Measurements from ENCODE around the gene MLXIP. TPM values are rescaled to one million over a fixed set of nuclear protein-coding genes. Genes with fewer than 3 reads are reported as not detected.

The MLXIP gene
- total and polyA plus RNA-seq, 2 of the 4 experiments (the other 2 are of a cell fraction) = 2.7 to 10.8 TPM

- Histone ChIP-seq H3K4me3 (ENCODE audit: insufficient read depth, low read depth, low read length) (peak overlapping the region; percentile 86), H3K9me3 (ENCODE audit: control insufficient read depth, insufficient read depth, low read length) (no peaks in the 10 kb centered on the region), H3K14ac (replicated peaks; ENCODE audit: low read depth, low read length) (peak overlapping the region; percentile 79), H3K4me2 (ENCODE audit: low read depth, low read length) (peak overlapping the region; percentile 76), H3K4me1 (ENCODE audit: control insufficient read depth, insufficient read depth, low read length) (peaks cover 10% of the 10 kb centered on the region), H2BK15ac (ENCODE audit: low read depth, low read length) (0 out of 3 replicates have a peak overlapping the region, but pooled peaks have one; percentile 15), H3K9ac (ENCODE audit: low read depth, low read length) (peak overlapping the region; percentile 88), H2AK9ac (replicated peaks; ENCODE audit: low read depth, low read length, poor library complexity) (peak overlapping the region; percentile 56), H4K20me1 (ENCODE audit: insufficient read depth, low read length) (peaks cover 40% of the 10 kb centered on the region), H4K5ac (ENCODE audit: low read depth, low read length) (peak overlapping the region; percentile 30), H2BK5ac (ENCODE audit: low read depth, low read length, poor library complexity, severe bottlenecking) (peak overlapping the region; percentile 8), H3K18ac (ENCODE audit: low read depth, low read length) (peak overlapping the region; percentile 40; the same call in 1 of the 2 replicates), H2BK120ac (ENCODE audit: low read depth, low read length) (peak overlapping the region; percentile 47; the same call in 1 of the 2 replicates), H3K9me1 (ENCODE audit: insufficient read depth, low read length) (0 out of 2 replicates have a peak, but pooled peaks cover 10% of the 10 kb centered on the region), H3K4ac (ENCODE audit: low read depth, low read length) (peak overlapping the region; percentile 1), H3K23ac (ENCODE audit: low read depth, low read length) (peak overlapping the region; percentile 75), H4K8ac (ENCODE audit: low read depth in 2 of 2, low read length in 2 of 2) (peak overlapping the region; percentile 30 to 48; a peak in 2 of 4 replicates), H3K27me3 (ENCODE audit: control insufficient read depth, insufficient read depth, low read length) (peaks cover 4% of the 10 kb centered on the region; the same call in 1 of the 2 replicates), H4K91ac (ENCODE audit: insufficient read depth, low read depth, low read length) (peak overlapping the region; percentile 76), H3K36me3 (ENCODE audit: control insufficient read depth, insufficient read depth, low read length) (peaks cover 4% of the 10 kb centered on the region; the same call in 1 of the 2 replicates), H2AFZ (replicated peaks; ENCODE audit: low read length, poor library complexity) (peak overlapping the region; percentile 96), H2AK5ac (ENCODE audit: low read depth, low read length) (peak overlapping the region; percentile 74), H3K27ac (ENCODE audit: insufficient read depth, low read length) (peak overlapping the region; percentile 39), H3K79me1 (ENCODE audit: low read depth in 1 of 2, low read length in 2 of 2) (peaks cover 13 to 50% of the 10 kb centered on the region in 2 experiments; a peak in 3 of 4 replicates), H2BK20ac (ENCODE audit: low read depth, low read length) (0 out of 2 replicates have a peak overlapping the region, but pooled peaks have one; percentile 14), H3K56ac (ENCODE audit: extremely low read depth, insufficient read depth, low read length) (peak overlapping the region; percentile 17; the same call in 1 of the 2 replicates)
- ChIA-PET POLR2A (ENCODE audit: unreplicated experiment) (interaction anchor here (0.6 to 1.0 kb wide), 2 partner anchors 10 to 171 kb away, joined by 6 to 10 read pairs; no protein-coding TSS in a partner anchor), CTCF (no interaction called here)
- DNase-seq (no peak), ATAC-seq (ENCODE audit: low read depth) (no peak; the same call in 1 of the 2 replicates)
- intact Hi-C loops (cut with micrococcal nuclease) = no loop called here
- WGBS, 2 experiments (ENCODE audit: extremely low coverage in 2 of 2, insufficient read length in 1 of 2) = 0% methylated on average over 15 of the region's 38 CpGs; no CpG with 5 or more reads in 1 of the 2 experiments
- TF ChIP-seq RCOR1 (IDR thresholded peaks at IDR 0.05; ENCODE audit: insufficient replicate concordance, low read length) (no peak), CEBPB (IDR thresholded peaks at IDR 0.05; ENCODE audit: low read depth, low read length) (peak; percentile 36; the same call in 1 of the 2 replicates)
- dilution Hi-C loops (cut with HindIII; ENCODE audit: low sequenced_read_pairs, unreplicated experiment) = no loop called here
- in situ Hi-C loops (cut with MboI; ENCODE audit: low sequenced_read_pairs) = no loop called here
- TSS peak; percentile 72 for BruUV-seq (replicated peaks)
These were observed 526 bp downstream of the MLXIP start for GRCh38 chr12:122079033-122079531.

Data from IMR-90 (cell line).